ENCODE results near the gene HSP90AB1.

HSP90AB1 gene

DNA sequence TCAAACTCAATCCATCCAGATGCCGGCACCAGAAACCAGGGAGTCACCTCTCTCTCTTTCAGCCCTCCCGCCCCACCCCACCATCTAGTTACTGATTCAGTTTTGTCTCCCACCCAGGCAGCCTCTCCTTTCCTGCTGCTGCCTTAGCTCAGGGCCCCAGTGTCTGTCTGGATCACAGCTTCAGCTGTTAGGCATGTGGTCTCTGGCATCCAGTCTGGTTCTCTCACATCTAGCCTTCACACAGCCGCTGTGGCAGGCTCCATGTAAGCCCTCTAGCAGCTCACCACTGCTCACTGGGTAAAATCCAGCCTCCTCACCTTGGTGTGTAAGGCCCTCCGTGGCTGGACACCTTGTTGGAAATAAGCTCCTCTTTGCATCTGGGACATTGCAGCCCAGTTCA is 44.9 kb downstream of the HSP90AB1 start:
- no peak for DNase-seq

DNA sequence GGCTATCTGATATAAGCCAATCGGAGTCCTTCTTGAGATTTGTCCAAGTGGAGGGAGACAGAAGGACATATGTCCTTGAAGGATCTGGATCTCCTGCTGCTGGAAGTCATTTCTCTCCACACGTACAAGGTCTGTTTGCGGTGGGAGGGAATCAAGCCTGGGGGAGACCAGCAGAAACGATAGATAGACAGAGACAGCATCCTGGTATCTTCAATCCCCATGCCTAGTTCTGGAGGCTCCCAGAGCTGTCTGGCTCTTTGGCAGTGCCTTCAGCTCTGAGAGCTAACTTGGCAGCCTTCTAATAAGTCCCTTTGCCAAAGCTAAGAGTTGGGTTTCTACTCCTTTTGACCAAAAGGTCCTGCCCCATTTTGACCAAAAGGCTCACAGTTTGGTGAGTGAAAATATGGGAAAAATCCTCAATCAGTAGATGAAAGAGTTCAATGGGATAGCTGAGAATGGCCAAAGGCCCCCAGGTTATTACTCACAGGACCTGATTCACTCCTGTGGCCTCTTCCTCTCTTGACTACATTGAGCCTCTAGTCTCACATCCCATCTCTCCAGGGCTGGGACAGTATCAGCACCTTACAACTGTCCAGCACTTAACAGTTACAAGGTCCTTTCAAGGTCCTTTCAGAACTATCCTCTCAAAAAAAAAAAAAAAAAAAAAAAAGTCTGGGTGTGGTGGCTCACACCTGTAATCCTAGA is 45.9 kb downstream of the HSP90AB1 start:
- no peak for DNase-seq

DNA sequence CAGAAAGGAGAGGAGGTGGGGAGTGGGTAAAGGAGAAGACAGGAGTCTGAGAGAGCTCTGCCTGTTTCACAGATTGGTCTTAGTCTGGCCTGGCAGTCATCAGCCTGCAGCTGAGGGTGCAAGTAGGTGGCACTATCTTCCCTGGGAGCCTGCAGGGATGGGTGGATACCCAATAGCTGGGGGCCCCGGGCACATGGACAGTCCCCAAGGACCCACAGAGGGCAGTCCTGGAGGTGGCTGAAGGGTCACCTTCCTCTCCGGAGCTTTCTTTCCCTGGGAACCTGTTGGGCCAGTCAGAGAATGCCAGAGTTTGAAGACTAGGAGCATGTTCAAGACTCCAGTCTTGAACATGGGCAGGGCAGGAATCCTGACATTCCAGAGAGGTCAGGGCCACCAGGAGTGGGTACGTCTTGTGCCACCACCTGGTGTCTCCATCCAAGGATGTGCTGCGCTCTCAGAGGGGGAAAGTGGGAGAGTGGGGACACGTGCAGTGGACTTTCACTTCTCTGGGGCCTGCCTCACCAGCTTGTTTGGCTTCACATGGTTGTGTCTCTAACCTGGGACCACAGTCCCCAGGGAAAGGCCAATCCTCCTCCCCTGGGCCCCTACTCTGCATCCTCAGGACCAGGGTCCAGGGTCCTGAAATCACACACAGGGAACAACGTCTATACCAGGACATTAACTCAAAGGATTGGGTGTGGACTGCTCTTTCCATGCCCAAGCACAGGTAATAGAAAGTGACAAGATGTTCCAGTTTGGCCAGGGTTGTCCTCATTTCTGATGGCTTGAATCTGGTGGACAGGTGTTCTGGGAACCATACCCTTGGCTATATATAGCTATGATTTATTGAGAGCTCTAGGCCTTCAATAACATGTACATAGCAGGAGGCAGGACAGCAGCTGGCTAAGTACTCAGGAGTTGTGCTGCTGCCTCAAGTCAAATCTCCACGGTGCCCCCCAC is 48.2 kb downstream of the HSP90AB1 start:
- DNase-seq = peak in 1 of 2 experiments; percentile 14

DNA sequence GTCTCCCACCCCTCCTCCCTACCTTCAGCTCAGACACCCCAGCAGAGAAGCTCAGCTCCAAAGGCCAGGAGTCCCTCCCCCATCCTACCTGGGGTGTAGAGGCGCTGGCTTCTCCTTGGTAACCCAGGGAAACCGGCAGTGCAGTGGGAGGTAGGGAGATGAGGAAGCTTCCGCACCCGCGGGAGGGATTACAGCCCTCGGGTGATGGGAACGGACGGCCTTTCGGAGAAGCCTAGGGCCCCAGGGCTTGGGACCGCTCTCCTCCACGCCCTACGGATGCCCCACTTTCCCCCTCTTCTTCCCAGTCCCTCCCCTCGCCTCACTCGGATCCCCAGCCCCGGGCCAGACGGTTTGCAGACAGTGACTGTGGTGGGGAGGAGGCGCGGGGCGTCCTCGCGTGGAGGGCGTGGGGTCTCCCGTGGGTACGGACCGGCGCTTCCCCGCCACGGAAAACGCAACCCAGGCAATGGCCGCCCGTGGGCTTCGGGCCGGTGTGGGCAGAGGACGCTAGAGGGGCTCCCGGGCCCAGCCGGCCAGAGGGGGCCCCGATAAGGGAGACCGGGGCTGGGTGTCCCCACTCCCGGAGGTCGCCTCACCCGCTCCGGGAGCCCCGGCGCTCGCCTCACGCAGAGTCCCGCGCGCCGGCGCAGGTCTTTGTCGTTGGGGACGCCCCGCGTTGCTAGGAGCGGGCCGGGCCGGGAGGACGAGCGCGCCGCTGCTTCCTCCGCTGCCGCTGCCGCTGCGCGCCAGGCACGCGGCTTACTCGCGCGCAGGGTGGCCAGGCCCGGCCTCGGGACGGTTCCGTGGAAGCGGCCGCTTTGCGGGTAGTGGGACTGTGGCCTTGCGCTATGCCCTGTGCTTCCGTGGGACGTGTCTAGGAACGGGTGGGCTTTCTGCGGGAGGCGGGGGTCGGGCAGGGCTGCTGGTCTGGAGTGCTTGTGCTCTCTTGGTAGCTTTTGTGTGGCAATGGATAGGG is 50.5 kb downstream of the HSP90AB1 start:
- DNase-seq = no peak

DNA sequence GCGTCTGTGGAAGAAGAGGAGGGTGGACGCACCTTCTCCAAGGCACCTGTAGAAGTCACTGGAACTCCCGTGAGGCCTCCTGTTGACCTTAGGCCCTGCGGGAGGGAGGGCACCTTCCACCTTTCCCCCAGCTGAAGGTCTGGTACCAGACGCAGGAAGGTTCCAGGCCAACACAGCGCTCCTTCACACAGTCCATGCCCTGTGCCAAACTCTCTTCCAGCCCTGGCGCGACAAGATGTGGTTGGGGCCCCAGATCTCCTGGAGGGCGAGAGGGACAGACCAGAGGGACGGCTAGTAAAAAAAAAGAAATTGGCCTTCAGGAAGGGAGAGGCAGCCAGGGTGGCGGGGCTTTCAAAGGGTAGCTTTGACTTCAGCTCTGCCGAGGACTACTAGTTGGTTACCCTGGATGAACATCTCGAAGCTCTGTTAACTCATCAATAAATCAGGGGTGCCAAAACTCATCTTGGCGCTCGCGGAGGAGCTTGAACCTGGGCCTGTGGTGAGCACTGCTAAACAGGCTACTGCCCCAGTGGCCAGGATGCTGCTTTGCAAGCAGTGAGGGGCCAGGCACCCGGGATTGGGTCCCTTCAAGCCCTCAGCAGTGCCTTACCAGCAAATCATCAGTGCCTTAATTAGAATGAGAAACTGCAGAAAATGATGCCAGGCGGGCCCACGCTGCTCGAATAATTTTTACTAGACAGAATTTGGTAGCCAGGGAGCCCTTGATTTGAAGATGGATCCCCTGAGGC is 51.3 kb downstream of the HSP90AB1 start:
- no peak for DNase-seq

DNA sequence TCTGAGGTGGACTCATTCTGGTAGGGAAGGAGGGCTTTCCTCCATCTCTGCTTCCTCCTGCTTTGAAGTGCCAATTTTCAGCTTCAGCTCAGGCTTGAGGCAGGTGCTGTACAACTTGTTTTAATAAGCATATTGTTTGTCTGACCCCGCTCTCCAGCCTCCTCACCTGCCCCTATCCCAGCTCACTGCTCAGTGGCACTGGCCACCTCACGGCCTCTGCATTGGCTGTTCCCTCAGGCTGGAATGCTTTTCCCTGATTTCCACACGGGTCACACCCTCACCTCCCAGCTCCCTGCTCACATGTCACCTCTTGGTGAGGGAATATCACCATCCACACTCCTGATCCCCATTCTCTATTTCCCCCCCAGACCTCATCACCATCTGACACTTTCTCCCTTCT is 52.0 kb downstream of the HSP90AB1 start:
- DNase-seq = no peak

DNA sequence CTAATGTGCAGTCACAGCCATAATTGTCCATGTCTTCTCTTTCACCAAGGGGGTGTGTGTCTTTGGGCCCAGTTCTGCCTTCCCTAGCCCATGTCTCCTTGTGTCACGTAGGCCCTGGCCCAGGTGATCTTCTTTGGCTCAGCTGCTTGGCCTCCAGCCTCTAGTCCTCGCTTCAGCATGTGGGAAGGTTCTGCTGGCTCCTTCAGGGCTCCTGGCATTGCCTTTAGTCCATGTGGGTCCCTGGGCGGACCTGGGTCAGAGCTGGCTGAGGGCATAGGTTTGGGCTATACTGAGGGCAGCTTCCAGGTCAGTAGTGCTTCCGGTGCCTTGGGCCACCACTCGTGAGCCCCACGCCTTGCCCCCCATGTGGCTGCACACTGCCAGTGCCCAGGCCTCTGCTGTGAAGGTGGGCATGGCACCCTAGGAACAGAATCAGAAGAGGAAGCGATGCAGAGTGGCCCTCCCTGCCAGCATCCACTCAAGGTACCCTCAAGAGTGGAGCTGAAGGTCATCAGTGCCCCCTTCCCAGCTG is 53.5 kb downstream of the HSP90AB1 start:
- no peak for DNase-seq

DNA sequence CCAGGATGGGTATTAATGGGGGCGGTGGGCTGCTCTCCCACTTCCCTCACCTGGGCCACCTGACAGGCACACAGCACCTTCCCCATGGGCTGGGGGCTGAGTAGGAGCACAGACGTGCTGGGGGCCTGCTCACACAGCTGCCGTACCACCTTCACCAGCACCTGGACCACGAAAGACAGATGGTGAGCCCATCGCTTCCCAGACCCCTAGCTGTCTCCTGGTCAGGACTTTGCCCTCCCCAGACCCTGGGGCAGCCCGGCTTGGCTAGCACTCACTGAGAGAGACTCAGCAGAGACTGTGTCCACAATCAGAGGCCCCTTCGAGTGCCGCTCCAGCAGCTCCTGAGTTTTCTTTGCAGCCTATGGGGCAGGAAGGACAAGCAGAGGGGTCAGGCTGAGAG is 54.2 kb downstream of the HSP90AB1 start:
- DNase-seq = no peak

DNA sequence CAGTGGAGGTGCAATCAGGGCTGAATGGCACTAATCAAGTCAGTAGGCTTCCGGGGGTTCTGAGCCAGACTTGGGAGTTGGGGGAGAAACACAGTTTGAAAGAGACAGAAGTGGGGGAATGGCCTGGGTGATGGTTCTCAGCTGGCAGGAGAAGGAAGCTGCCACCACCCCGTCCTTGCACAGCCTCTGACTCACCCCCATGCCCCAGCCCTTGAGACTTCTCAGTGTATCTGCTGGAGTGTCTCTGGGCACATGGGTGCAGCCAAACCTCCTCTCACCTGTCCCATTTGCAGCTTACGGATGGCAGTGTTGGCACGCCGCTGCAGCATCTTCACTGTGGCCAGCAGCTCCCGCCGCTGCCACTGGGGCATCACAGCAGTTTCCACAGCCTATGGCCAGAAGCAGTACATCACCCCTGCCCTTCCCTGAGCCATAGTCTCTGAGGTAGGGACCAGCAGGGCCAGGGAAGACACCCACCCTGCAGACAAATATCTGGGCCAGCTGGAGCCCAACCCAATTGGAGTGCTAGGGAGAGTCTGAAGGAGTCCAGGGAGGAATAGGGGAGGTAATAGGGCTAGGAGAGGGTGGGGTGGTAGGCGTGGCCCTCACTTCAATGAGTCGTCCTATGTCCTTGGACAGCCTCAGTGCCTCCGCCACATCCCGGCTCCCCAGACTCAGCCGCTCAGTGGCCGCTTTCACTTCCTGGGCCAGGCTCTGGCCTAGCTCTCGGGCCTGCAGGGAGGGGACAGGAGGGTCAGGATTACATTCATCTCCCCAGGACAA is 55.1 kb downstream of the HSP90AB1 start:
- no peak for DNase-seq

DNA sequence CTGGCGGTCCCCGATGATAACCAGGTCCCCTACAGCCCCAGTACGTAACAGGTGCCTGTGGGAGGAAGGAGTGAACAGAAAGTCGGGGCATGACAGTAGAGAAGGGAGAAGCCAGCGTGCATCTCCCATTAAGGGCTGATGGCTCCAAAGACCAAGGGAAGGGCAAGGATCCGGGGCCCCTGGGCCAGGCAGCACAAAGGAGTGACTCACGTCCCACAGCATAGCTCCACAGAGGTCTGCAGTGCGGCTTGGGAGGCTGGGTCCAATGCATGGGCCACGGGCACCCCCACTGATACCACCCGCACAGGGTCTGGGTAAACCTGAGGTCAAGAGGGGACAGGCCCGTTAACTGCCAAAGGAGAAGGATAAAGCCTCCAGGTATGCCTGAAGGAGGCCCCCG is 56.0 kb downstream of the HSP90AB1 start:
- no peak for DNase-seq

Measured in cerebellar nuclear complex (tissue), 1 donor.